ENCODE measurements around the gene IFNGR1.

GRCh38 chr6:137191236-137191635 lies 27.9 kb downstream of the IFNGR1 start:
- TF ChIP-seq EZH2 (IDR thresholded peaks at IDR 0.05; ENCODE audit: borderline replicate concordance, low read depth, low read length, poor library complexity, severe bottlenecking) (no peak), CTCF (conservative IDR thresholded peaks at IDR 0.05; ENCODE audit: low read depth, low read length) (no peak)
